Activated CD4-positive, alpha-beta T cell treated with anti-CD3 and anti-CD28 coated beads, Interleukin-2, Interleukin-4, amounts not matched to agents 100 ng/mL and 50 ng/mL, durations not matched to agents 16 hours and 8 hours (primary cell): ENCODE measurements around the gene SVIP.

ENCODE experiments used
- DNase-seq: peaks from one replicate; pipeline ENCODE4 v3.0.0-alpha.2; 2020; ENCODE audit warnings: low spot score

The SVIP gene, protein sequence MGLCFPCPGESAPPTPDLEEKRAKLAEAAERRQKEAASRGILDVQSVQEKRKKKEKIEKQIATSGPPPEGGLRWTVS

DNA sequence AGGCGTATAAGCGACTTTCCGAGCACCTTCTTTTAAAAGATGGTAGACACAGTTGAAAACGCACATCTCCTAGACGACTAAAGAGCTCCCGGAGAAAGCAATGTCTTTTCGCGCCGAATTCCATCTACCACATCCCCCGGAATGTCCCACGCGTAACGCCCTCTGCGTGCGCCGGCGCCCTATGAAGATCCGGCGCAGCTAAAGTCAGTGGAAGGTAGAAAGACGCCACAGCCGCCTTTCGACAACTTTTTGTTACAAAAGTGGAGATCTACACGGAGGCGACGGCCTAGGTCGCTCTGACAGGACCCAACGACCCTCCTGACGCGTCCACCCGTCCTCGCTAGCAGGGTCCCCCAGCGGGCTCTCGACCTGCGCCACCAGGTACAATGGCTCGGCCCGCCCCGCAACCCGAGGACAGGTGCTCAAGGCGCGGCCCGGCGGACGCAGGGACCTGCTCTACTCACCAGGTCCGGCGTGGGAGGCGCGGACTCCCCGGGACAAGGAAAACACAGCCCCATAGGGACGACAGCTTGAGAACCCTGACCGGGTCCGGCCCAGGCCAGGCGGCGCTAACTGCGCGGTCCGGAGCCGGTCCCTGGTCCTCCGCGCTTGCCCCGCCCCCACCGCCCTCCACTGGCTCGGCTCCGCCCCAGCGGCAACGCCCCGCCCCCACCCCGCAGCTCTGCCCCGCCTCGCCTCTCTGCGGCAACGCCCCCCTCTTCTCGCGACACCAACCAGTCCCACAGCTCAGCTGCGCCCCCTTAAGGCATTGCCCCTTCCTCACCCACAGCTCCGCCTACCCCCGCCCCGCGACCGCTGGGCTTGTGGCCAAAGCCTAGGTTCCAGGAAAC is at the start of gene SVIP:
Gene SVIP, minus strand, starts transcription at position 571 of the 851 bp plus-strand sequence. Its CDS starts 53 bp downstream, at position 518.
- peak; percentile 94 for DNase-seq

GRCh38 chr11:22878604-22879003 is 49.0 kb upstream of the SVIP start:
- DNase-seq: no peak

- no peak for DNase-seq
These were observed 48.4 kb upstream of the SVIP start for GRCh38 chr11:22878039-22878438.

DNA sequence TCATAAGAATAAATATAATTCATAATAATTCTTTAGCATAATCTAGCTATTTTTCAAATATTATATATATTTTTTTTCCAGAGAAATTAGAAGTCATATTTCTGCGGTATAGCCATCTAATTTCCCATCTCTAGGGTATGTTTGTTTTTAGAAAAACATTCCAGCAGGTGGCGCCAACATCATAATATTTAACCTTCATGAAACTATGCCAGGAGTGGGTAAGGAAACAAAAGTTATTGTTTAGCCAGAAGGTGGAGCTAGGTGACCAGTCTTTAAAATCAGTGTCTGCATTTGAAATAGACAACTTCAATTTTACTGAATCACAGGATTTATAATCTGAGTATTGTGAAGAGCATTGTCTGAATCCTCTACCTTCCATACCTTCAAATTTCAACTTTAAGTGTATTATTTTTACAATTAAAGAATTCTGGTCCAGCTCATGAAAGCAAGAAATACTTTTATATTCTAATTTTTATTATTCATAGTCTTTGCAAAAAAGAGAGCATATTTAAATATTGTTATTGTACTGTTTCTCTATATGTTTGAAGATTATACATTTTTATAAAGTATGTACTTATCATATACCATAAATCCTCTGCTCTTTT is 46.4 kb upstream of the SVIP start:
- DNase-seq: peak; percentile 81

DNA sequence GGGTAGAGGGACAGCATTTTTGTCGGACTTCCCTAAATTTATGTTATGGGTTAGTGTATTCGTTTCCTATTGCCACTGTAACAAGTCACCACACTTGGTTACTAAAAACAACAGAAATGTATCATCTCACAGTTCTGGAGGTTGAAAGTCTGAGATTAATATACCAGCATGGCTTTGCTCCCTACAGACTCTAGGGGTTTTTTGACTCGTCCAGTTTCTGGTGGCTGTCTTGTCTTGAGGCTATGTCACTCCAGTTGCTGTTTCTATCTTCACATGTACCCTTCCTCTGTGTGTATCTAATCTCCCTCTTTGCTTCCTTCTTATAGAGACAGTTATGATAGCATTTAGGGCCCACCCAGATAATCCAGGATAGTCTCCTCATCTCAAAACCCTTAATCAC is 39.7 kb upstream of the SVIP start:
- DNase-seq: no peak

DNA sequence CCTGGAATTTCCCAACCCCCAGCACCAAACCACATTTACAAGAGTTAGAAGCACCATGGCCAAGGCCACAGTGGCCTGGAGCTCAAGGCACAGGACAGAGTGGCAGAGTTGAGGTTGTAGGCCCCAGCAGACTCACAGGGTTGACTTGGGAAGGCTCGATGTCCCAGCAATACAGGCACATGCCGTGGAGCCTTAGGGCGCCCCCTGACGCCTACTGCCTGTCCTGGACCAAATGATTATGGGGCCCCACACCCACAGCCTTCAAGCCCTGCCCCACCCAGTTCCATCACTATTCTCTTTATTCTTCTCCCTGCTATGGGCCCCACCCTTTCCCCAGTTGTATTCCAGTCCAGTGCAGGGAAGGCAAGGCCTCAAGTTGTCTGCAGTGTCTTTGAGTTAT is 30.6 kb upstream of the SVIP start, which contains the start of gene CCDC179:
Gene CCDC179, minus strand, starts transcription at position 234 of the 400 bp plus-strand sequence. Its CDS starts 53 bp downstream, at position 181.
- DNase-seq: no peak

GRCh38 chr11:22859756-22860155 is 30.2 kb upstream of the SVIP start:
- no peak for DNase-seq

DNA sequence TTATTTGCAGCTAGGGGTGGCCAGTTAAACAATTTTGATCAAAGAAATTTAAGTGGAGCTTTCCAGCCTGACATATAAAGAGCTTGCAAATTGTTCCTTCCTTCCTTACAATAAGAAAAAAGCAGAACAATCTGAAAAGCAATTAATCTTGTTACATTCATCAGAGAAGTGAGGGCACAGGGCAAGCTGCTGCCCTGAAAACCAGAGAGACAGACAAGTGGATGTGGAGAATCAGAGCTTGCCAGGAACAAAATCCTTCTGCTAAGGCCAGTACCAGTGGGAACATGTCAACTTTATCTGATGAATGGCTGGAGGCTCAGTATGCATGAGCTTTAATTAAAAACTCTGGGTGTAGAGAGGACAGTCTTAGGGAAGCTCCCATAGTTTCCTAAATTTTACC is 21.9 kb upstream of the SVIP start:
- no peak for DNase-seq

DNA sequence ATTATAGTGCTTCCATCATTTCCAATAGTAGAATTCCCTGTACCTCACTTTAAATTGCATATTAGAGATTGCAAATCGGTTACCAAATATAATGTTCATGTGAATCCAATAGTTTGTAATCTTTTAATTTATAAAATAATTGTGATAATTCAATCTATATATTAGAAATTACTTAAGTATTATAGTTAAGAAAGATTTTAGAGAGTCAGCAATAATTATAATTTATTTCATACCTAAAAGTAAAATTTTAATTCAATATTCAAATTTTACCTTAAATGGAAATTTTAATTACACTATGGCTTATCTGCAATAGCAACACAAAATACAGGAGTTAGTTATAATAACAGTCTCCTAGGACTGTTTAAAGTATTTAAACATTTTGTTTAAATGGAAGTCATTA is 17.1 kb upstream of the SVIP start:
- no peak for DNase-seq

DNA sequence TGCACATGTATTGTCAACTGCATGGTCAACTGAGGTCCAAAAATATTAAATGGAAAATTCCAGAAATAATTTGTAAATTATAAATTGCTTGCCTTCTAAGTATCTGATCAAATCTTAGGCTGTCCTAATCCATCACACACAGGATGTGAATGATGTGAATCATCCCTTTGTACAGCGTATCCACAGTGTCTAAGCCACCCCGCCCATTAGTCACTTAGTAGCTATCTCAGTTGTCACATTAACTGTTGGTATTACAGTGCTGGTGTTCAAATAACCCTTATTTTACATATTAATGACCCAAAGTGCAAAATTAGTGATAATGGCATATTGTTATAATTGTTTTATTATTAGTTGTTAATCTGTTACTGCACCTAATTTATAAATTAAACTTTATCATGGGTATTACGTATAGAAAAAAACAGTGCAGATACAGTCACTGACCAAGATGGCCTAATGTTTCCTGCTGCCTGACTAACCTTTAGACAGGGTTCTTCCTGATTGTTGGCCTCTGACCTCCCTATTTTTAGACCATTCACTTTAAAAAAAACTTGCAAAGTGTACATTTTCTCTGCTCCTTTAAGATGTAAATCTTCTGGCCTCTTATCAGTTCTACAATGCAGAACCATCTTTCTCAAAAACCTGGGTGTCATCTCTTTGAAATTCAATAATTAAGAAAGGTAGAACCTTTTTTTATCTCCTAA is 2.9 kb upstream of the SVIP start:
- DNase-seq: no peak

GRCh38 chr11:22830082-22830414 is 447 bp upstream of the SVIP start:
- no peak for DNase-seq

DNA sequence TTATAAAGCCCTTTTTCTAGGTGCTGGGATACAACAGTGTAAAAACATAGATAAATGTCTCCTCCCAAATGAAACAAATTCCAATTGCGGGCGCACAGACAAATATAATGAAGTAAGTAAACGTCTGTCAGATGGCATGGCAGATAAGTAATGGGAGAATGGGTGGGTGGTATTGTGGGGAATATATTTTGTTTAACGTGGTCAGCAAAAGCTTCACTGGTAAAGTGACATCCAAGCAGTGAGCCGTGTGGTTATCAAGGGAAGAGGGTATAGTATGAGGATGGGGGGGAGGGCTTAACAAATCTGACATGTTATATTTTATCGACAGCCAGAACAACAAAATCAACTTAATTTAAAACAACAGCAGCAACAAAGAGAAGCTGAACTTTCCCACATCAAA is 1.2 kb downstream of the SVIP start:
- DNase-seq: peak; percentile 1

DNA sequence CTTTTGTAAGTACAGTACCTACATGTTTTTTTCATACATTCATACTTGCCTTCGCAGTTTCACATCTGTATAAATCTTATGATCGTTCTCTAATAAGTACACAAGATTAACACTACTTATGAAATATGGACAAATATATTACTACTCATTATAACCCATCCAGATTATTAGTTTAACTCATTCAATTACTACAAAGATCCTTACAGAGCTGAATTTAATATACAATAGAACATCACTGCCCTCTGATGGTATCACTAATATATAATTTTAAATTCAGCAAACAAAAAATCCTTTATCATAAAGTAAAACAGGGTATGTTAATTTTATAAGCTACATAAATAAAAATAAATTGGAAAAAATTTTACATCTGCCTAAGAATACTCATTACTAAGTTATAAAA is 7.4 kb downstream of the SVIP start:
- DNase-seq: no peak

- DNase-seq: no peak
These were observed 19.7 kb downstream of the SVIP start for GRCh38 chr11:22809893-22810292.

DNA sequence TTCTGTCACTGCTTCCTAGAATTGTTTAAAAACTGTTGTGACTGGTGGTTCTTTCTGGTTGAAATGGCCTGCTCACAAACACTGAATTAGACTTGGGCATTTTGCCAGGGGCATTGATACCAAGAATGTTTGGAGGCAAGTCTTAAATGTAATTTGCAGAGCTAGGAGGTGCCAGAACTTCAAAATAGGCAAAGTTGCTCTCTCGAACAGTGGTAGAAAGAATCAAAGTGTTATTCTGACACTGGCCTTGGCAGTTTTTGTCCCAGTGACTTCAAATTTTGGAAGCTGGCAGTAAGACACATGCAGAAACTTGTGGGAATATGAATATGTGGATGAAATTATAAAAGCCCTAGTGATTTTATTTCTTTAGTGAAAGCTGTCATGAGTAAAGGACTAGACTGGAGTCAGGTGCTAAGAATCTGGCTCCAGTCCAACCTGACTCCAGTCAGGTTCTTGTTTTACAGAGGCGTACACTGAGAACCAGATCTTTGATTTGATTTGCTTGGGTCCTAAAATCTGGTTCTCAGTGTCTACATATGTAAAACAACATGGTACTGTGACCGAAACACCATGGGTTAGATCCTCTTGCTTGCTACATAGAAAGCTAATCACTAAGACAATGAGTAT is 20.9 kb downstream of the SVIP start:
- no peak for DNase-seq

DNA sequence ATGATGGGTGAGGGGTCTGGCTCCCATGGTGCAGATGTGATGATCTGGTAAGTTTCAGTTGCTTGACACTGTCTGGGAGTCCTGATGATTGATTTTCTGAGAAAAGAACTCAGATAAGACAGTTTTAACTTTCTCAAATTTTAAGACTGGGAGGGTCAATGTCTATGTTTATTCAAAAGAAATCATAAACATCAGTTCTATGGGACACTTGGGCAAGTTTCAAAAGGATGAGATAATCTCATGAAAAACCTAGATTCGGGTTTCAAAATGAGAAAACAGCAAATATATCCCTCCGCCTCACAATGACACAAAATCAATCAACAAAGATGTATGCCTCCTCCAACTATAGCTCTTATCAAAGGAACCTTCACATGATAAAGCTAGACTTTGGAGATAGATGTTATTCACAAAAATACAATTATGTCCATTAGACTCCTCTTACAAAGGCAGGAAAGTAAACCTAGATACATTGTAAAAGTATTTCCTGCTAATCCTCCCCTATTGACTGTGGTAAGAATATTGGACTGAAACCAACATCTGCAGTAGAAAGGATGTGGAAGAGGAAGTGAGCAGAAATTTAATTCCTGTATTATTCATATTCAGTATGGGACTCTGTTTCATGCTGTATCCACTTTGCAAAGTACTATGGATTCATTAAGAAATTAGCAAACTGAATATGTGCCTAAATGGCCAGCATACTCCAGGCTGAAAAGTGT is 21.6 kb downstream of the SVIP start:
- no peak for DNase-seq

DNA sequence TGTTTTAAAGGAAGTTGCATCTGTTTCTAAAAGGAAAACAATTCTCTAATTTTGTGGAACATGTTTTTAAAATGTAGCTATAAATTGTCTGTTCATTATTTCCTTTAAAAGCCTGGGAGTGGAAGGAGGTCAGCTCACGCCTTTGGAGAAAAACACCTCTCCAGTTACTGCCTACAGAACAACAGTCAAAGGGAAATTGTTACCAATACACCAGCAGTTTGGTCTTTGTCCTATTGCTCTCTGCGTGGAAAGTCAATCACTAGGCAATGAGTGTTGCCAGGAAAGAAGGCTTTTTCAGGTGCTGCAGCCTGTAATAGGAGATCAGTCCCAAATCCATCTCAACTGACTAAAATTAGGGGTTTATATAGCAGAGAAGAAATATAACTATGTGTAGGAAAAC is 22.2 kb downstream of the SVIP start:
- no peak for DNase-seq

DNA sequence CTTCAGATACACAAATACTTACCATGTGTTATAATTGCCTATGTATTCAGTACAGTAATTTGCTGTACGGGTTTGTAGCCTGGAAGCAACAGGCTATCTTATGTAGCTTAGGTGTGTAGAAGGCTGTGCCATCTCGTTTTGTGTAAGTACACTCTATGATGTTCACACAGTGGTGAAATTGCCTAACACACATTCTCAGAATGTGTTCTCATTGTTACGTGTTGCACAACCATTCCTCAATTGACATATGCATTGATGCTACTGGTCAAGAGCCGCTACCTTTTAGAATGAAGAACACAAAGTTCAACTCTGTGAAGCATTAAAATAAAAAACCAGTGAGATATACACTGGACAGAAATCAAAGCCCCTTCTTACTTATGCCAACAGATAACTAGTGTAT is 26.7 kb downstream of the SVIP start:
- no peak for DNase-seq

GRCh38 chr11:22800482-22800881 is 29.1 kb downstream of the SVIP start:
- no peak for DNase-seq

GRCh38 chr11:22798901-22799300 is 30.7 kb downstream of the SVIP start:
- no peak for DNase-seq

DNA sequence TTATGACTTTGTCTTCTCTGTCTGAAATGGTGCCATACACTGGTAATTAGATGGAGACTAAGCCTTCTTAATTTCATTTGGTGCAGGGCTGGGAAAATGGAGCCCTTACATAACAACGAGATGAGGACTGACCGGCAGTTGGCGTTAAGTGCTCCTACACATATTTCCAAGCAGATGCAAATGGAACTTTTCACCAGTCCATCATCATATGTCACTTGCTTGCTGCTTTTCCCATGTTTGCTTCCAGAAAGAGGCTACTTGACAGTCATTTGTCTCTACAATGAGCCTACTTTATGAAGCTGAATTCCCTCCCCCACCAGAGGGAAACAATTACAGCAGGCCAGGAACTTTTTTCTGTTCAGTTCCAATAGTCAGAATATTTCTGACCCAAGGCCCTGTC is 32.6 kb downstream of the SVIP start:
- DNase-seq: no peak

- DNase-seq: no peak
These were observed 33.7 kb downstream of the SVIP start for GRCh38 chr11:22795914-22796313.
